ENCODE data around the gene ANKRD65. TPM values are rescaled to one million over a fixed set of nuclear protein-coding genes. Genes with fewer than 3 reads are reported as not detected.

ANKRD65 gene
- total RNA-seq, 1 experiment from 2014 or later: 0.18 TPM

GRCh38 chr1:1376551-1377226 lies 44.4 kb downstream of the ANKRD65 start:
- H3K9me2 ChIP-seq (replicated peaks; ENCODE audit: low read length): no peaks in the 10 kb centered on the region
- POLR2A ChIA-PET (ENCODE audit: unreplicated experiment): no interaction called here

GRCh38 chr1:1374929-1375662 lies 46.0 kb downstream of the ANKRD65 start, which contains the start of gene AURKAIP1:
Gene AURKAIP1, minus strand, starts transcription at chr1:1375207. Its CDS starts 451 bp downstream, at chr1:1374756.
- Histone ChIP-seq H3K36me3 (ENCODE audit: low read depth, low read length) (peaks cover 10% of the 10 kb centered on the region; the same call in 1 of the 2 replicates), H3K4me1 (ENCODE audit: insufficient read depth, low read length) (peaks cover 20% of the 10 kb centered on the region), H3K27ac (ENCODE audit: low read length) (peak within 1 kb of the TSS; percentile 77), H3K9ac (ENCODE audit: low read length) (peak within 1 kb of the TSS; percentile 98), H3K9me2 (replicated peaks; ENCODE audit: low read length) (no peaks in the 10 kb centered on the region), H2AFZ (ENCODE audit: low read length) (peak within 1 kb of the TSS; percentile 72), H3K9me3 (ENCODE audit: low read length) (no peaks in the 10 kb centered on the region), H3K4me2 (ENCODE audit: low read length) (peak within 1 kb of the TSS; percentile 99), H3K79me2 (ENCODE audit: low read length) (peaks cover 35% of the 10 kb centered on the region), H3K4me3 (ENCODE audit: low read length) (peak within 1 kb of the TSS; percentile 96), H3F3A (ENCODE audit: low read length, unreplicated experiment) (peaks cover 9% of the 10 kb centered on the region), H4K20me1 (ENCODE audit: low read length) (no peaks in the 10 kb centered on the region), H3K27me3 (ENCODE audit: low read length) (no peaks in the 10 kb centered on the region)
- CTCF ChIA-PET: interaction anchor here (0.9 to 1.2 kb wide), 3 partner anchors 24 to 131 kb away, joined by 3 to 5 read pairs (median 4); partner anchors contain the start of gene CCNL2
- DNase-seq: peak; percentile 100
- 0 out of 2 replicates have a peak, but pooled peaks have one; percentile 28 for TF ChIP-seq CTCF (conservative IDR thresholded peaks at IDR 0.05; ENCODE audit: low read depth, low read length)
- TF ChIP-seq EZH2phosphoT487 (IDR thresholded peaks at IDR 0.05; ENCODE audit: borderline replicate concordance, low read length): no peak
- POLR2A ChIA-PET (ENCODE audit: unreplicated experiment): interaction anchor here (0.6 to 1.2 kb wide), 7 partner anchors 11 to 128 kb away, joined by 3 to 4 read pairs (median 3); partner anchors contain the start of gene CCNL2
- ATAC-seq: peak; percentile 92
- no TSS peak for BruUV-seq (replicated peaks)
- intact Hi-C loops (cut with micrococcal nuclease): loop anchor here (2.0 kb wide), 1 partner anchor 30 kb away; no protein-coding TSS in a partner anchor

More at GRCh38 chr1:1376551-1377226, 44.4 kb downstream of the ANKRD65 start:
- ATAC-seq (no peak), DNase-seq (no peak)
- H3K79me2 ChIP-seq (ENCODE audit: low read length): peaks cover 31% of the 10 kb centered on the region
- no peak overlapping the region for H3K9ac ChIP-seq (ENCODE audit: low read length)
- H3K4me3 ChIP-seq (ENCODE audit: low read length): no peak overlapping the region
- H3F3A ChIP-seq (ENCODE audit: low read length, unreplicated experiment): peaks cover 9% of the 10 kb centered on the region
- BruUV-seq (replicated peaks): no TSS peak
- no peaks in the 10 kb centered on the region for H4K20me1 ChIP-seq (ENCODE audit: low read length)
- no peak overlapping the region for H2AFZ ChIP-seq (ENCODE audit: low read length)
- no peak overlapping the region for H3K27ac ChIP-seq (ENCODE audit: low read length)
- intact Hi-C loops (cut with micrococcal nuclease): loop anchor here (2.0 kb wide), 1 partner anchor 22 kb away; the partner anchor contains the start of gene CCNL2
- no peaks in the 10 kb centered on the region for H3K27me3 ChIP-seq (ENCODE audit: low read length)
- peaks cover 10% of the 10 kb centered on the region; the same call in 1 of the 2 replicates for H3K36me3 ChIP-seq (ENCODE audit: low read depth, low read length)
- H3K9me3 ChIP-seq (ENCODE audit: low read length): no peaks in the 10 kb centered on the region
- peaks cover 20% of the 10 kb centered on the region for H3K4me1 ChIP-seq (ENCODE audit: insufficient read depth, low read length)
- H3K4me2 ChIP-seq (ENCODE audit: low read length): 0 out of 2 replicates have a peak overlapping the region, but pooled peaks have one; percentile 73
- TF ChIP-seq EZH2phosphoT487 (IDR thresholded peaks at IDR 0.05; ENCODE audit: borderline replicate concordance, low read length): no peak
- TF ChIP-seq CTCF (conservative IDR thresholded peaks at IDR 0.05; ENCODE audit: low read depth, low read length): peak; percentile 6; the same call in 1 of the 2 replicates
- CTCF ChIA-PET: interaction anchor here (1.0 kb wide), 1 partner anchor 22 kb away, joined by 3 read pairs; the partner anchor contains the start of gene CCNL2
